ENCODE data around the gene ARVCF.

Gene ARVCF

DNA sequence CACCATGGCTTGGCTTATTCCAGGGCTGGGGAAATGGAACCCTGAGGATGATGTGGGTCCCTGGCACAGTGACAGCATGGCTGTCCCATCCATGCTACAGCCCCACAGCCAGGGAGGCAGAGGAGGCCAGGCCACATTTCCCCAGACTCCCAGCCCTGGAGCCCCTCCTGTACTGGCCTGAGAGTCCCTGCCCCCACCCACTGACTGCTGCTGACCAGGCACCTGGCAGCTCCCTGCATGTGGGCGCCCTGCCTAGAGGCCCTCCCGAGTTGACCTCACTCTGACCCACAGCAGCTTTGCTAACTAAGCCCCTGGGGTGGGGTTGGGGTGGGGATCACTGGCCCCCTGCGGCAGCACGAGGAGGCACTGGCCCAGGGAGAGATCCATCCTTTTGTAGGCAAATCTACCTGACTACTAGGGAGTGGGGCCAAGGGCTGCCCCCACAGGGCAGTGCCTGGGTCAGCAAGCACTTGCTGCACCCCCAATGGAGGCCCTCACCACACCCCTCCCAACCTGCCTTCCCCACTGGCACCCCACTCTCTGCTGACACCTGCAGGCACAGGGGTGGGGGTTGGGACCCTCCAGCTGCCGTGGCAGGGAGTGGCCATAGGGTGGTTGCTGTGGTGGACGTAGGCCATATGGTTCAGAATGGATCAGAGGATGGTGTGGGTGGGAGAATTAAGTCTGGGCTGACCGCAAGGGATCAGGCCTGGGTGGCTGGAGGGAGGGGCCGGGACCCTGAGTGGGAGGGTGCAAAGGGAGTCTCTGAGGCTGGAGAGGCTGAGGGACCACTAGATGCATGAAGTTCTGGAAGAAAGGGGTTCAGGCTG, 17.4 kb downstream of the ARVCF start:
- no peak for DNase-seq (ENCODE audit: low read depth)

DNA sequence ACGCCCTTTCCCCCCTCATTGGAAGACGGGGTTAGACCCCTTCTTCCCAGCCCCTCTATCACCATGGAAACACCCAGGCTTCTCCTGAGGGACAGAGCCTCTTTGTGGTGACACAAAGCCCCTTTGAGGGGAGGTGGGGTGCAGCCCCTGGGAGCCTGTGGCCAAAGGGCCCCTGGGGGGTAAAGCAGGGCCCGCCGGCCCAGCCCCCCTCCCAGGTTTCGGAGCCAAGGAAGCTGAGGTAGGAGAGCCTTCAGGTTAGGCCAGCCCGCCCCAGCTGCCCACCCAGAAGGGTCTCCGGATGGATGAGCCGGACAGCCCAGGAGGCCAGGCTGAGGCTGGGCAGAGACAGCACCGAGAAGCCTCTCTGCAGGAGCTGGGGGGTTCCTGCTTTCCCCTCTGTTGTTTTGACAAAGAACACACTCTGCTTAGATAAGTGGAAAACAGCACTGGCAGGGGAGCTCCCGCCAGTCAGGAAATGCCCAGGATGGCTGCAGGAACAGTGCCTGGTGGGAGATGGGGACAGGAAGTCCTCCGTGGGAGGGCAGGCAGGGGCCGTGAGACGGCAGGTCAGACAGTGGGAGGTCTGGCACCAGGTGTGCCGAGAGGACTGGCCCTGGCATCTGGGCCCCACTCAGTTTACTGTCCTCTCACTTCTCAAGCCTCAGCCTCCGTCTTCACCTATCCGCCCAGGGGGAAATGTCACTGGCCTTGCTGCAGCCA, 18.2 kb downstream of the ARVCF start:
- DNase-seq (ENCODE audit: low read depth), result no peak

DNA sequence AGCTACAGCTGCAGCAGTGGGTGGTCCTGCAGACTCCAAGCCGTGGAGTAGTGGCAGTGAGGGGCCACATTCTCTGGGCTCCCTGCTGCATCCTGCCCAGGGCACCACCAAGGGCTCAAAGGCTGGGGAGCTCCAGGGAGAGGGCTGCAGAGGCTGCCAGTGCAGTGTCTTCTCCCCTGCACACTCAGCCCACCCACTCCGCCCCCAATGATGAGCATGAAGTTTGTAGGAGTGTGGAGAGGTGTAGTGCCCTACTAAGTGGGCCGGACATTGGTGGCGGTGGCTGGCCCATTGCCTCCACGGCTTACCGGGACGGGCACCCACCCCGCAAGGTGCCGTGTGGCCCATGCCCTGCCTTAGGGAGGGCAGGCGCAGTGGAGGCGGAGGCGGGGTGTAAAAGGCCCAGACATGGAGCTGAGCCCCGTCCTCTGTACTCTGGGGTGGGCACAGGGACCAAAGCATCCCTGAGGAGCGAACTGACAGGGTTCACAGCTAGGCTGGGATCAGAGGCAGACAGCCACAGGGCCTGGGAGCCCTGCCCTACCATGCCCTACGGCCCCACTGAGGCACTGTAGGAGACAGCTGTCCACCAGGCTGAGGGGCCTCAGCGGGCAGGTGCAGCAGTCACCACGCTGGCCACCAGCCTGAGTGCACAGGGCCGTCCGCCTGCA, 18.9 kb downstream of the ARVCF start:
- DNase-seq (ENCODE audit: low read depth), result no peak

DNA sequence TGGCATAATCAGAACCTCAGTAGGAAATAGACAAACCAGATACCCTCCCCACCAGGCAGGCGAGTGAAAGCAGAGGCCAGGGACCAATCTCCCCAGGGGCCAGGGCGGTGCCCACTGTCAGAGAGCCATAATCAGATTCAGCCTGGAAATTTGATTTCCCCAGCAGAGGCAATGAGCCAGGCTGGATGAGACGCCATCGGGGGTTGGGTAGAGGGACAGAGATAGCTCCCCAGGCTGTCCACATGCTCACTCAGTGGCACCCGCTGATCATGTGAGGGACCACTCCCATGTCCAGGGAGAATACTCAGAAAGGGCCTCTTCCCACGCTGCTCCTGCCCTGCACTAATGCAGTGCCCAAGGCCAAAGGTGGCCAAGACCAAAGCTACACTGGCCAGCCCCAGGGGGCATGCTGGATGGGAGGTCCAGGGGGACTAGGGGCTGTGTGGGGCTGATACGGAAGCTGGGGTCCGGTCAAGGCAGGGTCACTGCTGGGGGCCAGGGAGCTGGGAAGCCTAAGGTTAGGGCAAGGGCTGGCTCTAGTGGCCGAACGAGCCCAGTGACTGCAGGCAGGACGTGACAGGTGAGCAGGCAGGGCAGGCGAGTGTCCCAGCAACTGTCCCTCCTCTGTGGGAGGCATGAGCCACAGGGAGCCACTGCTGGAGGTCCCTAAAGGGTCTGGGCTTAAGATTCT, 19.8 kb downstream of the ARVCF start:
- DNase-seq (ENCODE audit: low read depth), result no peak

DNA sequence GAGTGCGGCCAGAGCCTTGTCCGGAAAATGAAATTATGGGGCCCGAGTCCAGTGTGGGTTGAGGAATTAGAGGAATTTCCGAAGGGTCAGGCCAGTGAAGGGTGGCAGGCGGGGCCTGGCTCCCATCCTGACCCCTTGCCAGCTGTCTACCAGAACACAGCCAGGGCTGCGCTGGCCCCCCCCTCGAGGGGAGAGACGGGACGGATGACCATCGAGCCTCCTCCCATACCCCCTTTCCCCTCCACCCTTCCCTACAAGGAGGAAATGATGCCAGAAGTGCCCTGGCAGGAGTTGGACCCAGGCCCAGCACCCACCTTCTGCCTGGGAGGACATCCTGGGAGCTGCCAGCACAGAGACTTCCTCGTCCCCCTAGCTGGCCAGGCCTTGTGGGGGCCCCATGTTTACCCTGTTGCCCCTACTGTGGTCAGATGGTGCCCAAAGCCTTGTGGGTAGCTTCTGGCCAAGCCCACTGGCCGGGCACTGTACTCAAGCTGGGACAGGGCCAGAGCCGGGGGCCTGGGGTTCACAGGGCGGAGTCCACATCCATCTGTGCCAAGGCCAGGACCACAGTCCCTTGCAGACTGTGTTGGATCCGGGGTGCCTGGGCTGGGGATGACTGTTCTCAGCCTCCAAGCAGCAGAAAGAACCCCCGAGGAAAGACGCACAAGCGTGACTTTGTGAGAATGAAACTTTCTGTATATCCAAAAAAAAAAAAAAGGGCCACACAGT, 20.8 kb downstream of the ARVCF start:
- DNase-seq (ENCODE audit: low read depth), result no peak

DNA sequence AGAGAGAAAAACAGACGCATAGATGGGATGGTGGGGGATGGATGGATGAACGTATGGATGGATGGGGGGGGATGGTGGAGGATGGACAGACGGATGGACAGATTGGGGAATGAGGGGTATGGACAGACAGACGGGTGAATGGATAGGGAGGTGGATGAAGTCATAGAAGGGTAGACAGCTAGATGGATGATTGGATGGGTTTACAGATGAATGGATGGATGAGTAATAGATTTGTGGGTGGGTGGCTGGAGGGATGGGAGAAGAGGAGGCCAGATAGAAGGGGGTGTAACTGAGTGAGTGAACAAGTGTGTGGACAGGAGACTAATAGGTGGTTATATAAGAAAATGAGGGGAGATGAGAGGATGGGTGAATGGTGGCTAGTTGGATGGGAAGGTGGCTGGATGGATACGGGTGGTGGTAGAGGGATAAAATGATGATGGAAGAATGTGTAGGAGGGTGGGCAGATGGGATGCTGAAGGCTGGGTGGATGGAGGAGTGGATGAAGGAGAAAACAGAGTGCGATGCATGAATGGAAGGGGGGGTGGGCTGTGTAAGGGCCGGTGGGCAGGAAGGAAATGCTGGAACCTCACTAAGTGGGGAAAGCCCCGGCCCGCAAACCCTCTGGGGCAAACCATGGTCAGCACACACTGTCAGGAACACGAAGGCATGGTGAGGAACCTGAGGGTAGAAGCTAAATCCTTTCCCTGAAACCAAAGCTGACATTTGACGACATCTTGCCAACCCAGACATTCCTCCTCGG, 21.6 kb downstream of the ARVCF start:
- DNase-seq (ENCODE audit: low read depth), result no peak

DNA sequence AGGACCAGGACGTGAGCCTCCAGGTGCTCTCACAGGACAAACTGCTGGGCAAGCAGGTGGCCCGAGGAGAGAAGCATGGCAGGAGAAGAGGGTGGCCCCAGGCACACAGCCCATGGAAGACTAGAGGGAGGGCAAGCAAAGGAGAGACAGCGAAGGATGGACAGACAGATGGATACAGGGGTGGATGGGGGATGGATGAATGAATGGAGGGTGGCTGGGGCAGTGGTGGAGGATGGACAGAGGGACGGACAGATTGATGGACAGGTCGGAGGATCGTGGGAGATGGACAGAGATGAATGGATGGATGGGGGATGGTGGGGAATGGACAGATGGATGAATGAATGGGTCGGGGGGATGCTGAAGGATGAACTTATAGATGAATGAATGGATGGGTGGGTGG, 22.7 kb downstream of the ARVCF start:
- no peak for DNase-seq (ENCODE audit: low read depth)

DNA sequence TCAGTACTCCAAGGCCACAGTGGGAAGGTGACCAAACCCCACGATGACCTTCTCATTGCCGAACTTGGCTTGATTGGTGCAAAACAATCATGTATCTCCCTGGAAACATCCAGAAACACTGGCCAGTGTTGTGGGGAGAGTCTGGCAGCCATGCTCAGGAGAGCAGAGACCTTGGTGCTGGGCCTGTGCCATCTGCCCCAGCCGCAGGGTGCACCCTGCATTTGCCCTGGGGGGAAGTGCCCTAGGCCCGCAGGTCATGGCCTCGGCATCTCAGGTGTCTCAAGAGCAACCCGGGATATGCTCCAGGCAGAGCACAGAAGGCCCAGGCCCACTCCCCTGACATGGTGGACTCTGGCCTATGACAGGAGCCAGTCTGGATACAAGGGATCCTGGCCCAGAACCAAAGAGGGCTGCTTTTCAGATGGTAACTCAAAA, 23.7 kb downstream of the ARVCF start:
- no peak for DNase-seq (ENCODE audit: low read depth)

DNA sequence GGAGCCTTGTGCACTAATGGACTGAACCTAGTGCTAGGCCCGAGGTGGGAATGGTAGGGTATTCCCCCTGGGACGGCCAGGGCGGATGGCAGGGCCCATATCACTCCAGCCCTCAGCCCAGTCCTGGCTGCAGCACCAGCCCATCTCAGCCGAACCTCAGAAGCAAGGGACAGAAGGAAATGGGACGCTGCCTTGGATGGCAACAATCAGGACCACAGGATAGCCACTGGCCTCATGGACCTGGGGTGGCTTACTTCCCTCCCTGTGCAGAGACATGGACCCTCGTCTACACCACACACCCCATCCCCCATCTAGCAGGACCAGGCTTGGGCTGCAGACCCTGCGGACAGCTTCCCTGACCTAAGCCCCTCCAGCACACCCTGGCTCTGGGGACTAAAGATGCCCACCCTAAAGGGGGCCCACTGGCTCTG, 24.1 kb downstream of the ARVCF start:
- DNase-seq (ENCODE audit: low read depth), result no peak

DNA sequence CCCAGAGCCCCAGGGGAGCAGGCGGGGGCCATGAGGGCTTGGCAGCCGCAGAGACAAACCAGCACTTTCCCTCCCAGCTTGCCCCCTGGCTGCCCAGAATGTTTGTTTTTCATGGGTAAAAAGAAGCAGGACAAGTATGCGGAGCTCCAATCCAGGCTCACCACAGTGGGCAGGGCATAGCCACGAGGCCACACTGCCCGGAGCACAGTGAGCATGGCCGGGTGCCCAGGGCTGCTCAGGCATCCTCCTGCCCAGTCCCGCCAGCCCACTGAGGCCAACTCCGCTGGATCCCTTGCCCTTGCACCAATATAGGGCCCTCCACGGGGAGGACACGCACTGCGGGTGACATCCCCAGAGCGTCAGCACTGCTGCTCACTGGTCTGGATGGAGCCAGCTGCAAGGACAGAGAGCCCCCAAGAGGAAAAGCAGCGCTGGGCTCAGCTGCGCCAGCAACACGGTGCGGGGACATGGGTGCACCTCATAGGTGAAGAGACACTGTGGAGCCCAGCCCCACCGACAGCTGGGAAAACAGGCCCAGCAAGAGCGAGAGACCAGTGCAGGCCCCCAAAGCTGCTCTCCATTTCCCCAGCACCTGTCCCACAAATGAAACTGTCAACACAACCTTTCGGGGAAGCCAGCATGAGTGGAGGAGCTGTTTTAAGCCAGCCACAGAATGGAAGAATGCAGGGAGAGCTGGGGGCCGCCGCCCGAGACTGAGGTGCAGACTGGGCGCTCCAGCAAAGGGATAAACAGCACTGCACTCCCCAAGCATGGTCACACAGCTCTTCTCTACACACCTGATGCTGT, 24.8 kb downstream of the ARVCF start:
- DNase-seq (ENCODE audit: low read depth), result no peak

DNA sequence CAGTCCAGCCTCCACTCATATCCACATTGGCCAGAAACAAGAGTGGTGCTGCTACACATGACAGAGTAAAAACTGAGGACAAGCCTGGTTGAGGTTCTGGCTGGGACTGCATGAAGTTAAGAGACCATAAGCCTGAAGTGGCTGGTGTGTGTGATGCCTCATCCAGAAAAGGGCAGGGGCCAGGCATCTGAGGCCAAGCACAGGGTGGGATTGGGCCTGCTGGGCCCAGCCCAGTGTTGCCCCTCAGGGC, 25.3 kb downstream of the ARVCF start:
- no peak for DNase-seq (ENCODE audit: low read depth)

DNA sequence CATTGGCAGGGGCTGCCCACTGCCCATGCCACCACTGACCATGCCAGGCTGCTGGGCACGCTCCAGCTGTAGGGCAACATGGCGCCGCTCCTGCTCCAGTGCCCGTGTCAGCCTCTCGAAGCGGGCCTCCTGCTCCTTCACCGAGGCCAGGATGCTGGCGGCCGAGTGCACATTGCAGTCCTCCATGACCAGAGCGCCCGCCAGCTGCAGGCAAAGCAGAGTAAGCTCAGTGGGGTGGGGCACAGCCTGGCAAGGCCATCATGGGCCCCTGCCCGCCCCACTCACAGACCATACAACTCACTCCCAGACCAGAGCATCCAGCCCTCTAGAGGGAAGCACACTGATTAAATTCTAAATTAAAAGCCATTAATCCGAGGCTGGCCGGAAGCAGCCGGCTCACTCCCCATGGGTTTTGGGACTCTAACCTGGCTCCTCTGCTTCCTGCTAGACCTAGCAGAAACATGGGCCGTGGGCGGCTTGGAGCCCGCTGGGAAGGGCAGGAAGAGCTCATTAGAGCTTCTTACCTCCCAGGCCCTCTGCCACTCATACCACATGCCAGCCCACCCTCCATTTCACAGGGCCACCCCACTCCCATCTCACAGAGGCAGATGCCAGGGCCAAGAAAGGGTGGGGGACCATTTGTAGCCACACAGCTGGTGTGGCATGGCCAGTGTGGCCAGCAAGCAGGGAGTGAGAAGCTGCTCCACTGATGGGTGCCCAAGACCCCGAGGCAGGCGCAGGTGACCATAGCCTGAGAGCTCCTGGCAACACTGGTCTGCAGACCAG, 25.8 kb downstream of the ARVCF start:
- no peak for DNase-seq (ENCODE audit: low read depth)

DNA sequence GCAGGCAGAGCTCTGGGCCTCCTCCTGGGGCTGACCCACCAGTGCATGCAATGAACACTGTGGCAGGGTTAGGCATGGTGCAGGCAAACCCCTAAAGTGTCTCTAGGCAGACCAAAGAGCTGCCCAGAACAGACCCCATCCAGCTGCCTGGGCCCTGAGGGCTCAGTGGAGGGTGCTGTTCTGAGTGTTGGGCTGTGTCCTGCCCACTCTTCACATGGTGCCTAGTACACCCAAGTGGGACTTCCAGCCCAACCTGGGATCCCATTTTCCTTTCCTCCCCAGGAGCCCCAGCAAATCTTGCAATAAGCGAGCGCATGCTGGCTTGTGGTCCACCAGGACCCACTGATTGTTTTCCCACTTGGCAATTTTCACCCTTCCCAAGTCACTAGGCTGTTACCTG, 26.4 kb downstream of the ARVCF start:
- no peak for DNase-seq (ENCODE audit: low read depth)

DNA sequence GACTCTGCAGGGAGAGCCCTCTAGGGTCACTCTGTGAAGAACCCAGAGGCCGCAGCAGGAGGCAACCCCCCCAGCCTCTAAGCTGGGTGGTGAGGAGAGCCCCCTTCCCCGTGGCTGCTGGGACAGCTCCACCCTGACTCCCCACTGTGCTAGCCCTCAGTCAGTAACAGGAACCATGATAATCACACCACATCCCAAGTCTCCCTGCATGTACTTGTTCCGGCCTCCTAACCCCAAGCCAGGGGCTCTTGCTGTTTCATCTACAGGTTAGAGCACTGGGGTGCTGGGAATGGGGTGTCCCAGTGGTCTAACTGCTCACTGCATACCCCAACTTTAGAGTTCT, 26.9 kb downstream of the ARVCF start:
- DNase-seq (ENCODE audit: low read depth), result no peak

DNA sequence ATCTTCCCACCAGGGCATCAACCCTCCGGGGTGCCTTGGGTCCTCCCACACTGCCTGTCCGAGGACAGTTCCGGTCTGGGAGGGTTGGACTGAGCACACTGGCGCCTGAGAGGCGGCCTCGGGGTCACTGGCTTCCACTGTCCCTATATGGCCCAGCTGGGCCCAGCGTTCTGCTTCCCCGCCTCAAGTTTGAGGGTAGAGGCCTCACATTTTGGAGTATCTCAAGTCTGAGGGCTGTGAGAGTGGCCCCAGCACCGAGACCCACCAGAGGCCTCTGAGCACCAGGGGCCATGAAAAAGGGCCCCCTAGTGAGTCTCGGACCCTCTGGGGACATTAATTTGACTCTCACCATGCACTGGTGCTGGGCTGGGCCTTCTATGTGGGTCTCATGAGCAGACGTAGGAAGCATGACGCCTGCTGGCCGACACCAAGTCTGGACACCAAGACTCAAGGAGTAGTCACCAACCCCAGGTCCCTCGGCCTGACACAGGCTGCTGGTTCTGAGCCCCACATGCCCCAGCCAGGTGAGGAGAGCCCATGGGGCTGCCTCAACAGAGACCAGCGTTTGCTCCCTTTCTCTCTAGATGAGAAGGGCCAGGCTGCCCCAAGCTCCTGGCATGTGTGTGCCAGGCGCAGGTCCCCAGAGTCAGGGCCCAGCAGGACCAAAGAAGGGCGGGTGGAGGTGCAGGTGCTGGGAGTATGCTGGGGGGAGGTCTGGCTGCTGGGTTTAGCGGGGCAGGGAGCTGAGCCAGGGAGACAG, 27.5 kb downstream of the ARVCF start:
- no peak for DNase-seq (ENCODE audit: low read depth)

DNA sequence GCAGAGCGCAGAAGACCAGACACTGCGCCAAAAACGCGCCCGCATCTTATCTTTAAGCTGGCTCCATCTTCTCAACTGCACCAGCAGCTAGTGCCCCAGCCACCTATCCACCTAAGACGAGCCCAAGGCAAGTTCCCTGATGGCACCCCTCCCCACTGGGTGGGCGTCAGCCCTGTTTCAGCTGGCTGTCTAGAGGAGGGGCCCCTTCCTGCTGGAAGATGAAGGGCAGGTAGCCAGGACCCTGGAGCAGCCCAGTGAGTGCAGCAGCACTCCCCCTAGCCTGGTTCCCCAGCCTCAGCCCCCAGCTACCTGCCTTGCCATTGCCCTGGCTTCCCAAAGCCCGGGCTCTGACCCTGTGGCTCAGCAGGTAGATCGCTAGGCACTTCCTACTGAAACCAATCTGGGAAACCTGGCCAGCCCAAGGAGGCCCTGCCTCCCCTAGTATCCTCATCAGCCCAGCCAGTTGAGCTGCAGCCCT, 28.3 kb downstream of the ARVCF start:
- DNase-seq (ENCODE audit: low read depth), result no peak

DNA sequence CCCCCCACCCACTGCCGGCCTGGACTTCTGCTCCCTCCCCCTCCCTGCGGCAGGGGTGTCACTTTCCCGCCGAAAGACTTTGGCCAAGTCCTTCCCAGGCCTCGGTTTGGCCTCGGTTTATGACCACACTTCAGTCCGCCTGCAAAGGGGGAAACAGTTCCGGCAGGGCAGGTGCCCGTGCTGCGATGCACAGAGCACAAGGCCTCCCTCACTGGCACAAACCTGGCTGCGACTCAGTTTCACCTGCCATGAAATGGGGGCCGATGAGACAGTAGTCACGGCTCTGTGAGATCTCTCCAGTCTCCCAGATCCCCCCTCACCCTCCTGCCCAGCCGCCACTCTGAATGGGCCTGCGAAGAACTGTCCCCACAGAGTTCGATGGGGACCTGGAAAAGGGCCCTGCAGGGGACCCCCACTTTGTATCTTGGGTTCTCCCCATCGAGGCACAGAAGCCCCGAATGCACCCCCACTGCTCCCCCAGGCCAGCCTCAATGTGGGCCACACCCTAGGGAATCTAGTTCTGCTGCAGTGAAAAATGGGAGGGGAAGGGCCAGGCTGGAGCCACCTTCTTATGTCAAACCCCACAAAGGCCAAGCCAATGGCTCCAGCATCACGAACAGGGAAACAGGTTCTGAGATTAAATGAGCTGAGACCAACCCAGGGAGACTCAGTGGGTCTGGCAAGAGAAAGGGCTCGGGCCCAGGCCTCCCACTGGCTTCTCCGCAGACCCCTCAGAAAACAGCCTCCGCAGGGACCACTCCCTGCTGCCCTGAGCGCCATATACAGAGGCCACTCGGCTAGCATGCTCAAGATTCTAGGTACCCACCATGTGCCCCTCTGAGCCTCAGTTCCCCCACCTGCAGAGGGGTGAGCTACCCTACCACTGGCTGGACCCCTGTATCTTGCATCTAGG, 29.0 kb downstream of the ARVCF start:
- no peak for DNase-seq (ENCODE audit: low read depth)
